GM21528 (cell line): ENCODE results near the gene SMCR8.
"Not testable (repeated sequence)": the region's sequence is repeated elsewhere in the genome, so short reads cannot be mapped to it uniquely, and the experiment has no call there.

ENCODE experiments used
- ATAC-seq: cut with Tn5 transposase; IDR thresholded peaks from one replicate; pipeline ENCODE4 v1.9.1; 2021; ENCODE audit warnings: mild to moderate bottlenecking, moderate library complexity; ENCODE audit not compliant: unreplicated experiment, low FRiP score

SMCR8 gene, protein sequence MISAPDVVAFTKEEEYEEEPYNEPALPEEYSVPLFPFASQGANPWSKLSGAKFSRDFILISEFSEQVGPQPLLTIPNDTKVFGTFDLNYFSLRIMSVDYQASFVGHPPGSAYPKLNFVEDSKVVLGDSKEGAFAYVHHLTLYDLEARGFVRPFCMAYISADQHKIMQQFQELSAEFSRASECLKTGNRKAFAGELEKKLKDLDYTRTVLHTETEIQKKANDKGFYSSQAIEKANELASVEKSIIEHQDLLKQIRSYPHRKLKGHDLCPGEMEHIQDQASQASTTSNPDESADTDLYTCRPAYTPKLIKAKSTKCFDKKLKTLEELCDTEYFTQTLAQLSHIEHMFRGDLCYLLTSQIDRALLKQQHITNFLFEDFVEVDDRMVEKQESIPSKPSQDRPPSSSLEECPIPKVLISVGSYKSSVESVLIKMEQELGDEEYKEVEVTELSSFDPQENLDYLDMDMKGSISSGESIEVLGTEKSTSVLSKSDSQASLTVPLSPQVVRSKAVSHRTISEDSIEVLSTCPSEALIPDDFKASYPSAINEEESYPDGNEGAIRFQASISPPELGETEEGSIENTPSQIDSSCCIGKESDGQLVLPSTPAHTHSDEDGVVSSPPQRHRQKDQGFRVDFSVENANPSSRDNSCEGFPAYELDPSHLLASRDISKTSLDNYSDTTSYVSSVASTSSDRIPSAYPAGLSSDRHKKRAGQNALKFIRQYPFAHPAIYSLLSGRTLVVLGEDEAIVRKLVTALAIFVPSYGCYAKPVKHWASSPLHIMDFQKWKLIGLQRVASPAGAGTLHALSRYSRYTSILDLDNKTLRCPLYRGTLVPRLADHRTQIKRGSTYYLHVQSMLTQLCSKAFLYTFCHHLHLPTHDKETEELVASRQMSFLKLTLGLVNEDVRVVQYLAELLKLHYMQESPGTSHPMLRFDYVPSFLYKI

DNA sequence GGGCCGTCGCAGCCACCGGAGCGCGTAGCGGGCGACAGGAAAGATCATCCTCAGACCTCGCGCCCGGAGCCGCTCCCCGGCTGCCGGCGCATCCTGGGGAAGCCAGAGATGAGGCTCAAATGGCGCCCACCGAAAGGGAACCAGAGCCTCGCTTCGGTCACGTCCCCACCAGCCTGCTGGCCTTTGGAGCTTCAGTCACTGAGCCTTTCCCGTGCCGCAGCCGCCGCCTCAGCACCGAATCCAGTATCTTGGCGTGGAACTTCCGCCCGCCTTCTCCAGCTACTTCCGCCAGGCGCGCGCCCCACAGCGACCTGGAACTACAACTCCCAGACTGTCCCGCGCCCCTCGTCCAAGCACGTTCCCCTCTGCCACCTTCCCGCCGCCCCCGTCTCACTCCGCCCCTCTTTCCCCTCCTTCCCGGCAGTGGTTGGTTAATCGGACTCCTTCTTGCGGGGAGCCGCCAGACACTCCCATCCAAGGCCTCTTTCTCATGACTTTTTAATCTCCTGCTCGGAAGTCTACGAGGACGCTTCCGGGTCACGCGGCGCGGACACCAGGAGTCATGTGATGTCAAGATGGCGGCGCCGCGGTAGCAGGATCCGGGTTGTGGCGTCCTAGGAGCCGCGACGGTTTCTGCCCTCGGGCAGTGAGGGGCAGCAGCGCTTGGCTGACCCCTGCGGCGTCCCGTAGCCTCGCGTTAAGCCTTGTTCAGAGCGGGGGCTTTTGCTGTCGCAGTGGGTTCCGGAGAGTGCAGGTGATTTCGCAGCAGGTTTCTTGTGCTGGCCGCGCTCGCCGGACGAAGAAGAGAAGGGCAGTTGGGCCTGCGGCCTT is at the start of gene SMCR8, which contains the start of gene TOP3A:
TSS of gene SMCR8 (plus strand) at position 563 of the 831 bp plus-strand sequence. CDS start 497 bp downstream, outside the sequence.
TSS of gene TOP3A (minus strand) at position 264 of the 831 bp plus-strand sequence. CDS start at position 48, 216 bp downstream.
- peak; percentile 79 for ATAC-seq

DNA sequence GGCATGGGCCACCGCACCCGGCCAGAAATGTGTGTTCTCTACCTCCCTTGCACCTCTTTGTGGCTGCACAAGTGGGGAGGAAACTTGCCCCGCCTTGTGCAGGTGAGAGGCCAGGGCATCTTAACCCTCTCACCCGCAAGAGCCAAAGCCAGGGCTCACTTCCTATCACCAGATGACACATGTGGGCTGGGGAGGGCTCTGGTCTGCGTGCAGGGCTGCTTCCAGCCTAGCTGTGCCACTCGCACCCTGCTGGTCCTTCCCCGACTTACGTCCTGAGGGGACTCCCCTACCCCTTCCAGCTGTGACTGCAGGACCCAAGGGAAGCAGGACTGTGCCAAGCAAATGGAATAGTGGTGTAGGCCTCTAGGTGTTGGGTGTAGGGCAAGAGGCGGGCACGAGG is 47.7 kb upstream of the SMCR8 start:
- ATAC-seq = no peak

DNA sequence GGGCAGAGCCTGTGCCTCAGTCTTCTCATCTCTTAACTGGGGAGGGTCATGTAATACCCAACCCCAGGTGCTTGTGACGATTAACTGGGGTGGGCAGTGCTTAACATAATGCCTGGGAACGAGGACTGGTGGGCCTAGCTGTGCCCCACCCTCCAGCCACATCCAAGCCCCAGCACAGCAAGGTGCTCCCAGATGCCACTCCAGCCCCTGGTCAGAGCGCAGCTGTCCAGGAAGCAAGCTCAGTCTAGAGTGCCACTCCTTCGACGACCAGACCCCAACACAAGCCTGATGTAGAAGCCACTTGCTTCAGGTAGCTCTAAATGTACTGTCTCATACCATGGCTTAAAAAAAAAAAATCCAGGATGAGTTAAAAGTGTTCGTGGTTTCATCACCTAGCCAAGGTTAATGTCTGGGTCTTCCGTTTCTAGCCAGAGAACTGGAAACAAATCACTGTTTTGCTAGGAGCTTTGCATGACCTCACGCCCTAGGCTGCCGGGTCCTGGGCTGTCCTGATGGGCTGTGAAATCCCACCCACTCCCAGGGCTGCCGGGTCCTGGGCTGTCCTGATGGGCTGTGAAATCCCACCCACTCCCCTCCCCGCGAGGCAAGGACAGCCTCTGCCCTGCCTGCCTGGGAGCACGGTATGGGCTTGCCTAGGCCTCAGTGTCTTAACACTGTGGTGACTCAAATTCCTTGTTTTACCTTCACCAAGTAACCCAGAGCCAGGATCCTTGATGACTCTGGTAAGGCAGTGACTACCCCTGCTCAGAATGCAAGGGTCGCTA is 47.0 kb upstream of the SMCR8 start:
- no peak for ATAC-seq

DNA sequence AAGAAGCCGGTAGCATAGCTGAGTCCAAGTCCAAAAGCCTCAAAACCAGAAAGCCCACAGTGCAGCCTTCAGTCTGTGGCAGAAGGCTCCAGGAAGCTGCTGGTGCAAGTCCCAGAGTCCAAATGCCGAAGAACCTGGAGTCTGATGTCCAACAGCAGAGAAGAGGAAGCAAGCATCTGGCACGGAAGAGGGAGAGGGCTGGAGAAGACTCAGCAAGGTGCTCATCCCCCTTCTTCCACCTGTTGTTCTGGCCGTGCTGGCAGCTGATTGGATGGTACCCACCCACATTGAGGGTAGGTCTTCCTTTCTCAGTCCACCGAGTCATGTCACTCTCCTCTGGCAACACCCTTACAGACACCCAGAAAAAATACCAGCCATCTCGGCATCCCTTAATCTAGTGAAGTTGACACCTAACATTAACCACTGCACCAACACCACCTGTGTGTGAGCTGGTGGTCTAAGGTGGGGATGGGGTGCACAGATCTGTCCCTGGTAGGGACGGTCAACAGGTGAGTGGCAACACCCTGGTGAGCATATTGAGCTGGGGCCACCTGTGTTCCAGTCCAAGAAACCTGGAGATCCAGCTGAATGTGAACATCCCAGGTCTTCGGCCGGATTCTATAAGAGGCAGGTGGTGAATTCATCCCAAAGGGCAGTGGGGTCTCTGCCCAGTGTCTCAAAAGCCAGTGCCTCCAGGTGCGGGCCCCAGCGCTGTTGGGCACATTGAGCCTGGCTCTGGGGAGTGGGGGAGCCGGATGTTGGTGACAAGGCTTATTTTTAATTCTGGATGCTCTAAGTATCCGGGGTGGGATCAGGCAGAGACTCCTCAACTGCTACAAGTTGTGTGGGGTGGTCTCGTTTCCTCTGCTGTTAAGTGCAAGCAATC is 44.8 kb upstream of the SMCR8 start:
- ATAC-seq = no peak

DNA sequence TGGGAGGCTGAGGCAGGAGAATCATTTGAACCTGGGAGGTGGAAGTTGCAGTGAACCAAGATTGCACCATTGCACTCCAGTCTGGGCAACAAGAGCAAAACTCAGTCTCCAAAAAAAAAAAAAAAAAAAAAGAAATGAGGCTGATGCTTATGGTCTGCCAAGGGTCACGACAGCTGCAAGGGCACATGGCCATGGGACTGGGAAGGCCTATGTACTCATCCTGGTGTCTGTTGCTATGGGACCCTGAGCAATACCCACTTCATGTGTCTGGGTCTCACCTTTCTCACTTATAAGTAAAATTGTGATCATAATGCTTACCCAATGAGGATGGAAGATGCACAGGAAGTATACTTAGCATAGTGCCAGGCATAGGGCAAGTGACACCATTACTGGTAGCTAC is 38.0 kb upstream of the SMCR8 start:
- no peak for ATAC-seq

DNA sequence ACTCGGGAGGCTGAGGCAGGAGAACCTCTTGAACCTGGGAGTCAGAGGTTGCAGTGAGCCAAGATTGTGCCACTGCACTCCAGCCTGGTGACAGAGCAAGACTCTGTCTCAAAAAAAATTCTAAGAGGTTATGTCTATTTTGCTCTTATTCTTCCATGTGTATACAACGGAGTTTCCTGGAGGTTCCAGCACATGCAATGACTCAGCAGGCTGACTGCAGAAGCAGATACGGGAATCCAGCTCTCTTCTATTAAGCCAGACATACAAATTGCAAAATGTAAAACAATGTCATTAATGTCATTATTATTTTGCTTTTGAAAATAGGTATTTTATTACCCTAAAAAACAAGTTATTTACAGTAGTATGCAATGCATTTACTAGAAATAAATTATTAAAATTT is 36.2 kb upstream of the SMCR8 start:
- ATAC-seq = no peak

DNA sequence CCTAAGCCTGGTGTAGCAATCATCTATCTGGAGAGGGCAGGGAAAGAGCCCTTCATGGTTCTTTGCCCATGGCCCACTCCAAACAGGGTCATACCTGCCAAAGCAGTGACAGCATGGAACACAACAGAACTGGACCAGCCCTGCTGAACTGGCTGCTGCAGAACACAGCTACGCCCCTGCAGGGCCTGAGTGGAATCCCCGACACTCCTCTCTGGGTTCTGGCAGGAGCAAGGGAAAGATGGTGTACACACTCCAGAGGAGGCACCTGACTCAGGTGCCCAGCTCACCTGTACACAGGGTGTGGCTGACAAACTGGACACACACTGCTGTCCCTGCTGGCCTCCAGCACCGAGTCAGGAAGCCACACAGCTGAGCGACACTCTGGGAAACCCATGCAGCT is 34.8 kb upstream of the SMCR8 start:
- no peak for ATAC-seq

DNA sequence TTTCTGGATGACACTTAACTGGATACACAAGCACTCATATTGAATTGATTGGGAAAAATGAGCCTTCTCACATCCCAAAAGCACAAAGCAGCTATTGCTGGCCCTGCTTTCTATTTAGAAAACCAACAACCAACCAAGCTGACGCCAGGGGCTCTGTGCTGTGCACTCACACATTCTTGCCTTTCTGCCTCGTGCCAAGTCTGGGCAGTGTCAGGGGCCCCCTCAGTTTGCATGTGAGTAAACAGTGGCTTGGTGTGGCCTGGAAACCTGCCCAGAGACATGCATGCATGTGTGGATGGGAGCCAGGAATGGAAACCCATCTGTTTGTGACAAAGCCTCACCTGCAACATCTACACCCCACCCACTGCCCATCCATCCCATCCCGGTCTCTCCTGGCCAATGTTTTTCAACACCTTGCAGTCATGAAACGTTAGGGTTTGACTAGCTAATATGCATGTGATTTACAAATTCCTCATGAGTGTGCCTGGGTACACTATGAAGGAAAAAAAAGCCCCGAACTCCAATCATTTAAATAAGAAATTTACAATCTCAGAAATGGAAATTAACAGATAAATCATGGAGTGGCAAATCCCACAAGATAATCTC is 34.2 kb upstream of the SMCR8 start:
- ATAC-seq = no peak

DNA sequence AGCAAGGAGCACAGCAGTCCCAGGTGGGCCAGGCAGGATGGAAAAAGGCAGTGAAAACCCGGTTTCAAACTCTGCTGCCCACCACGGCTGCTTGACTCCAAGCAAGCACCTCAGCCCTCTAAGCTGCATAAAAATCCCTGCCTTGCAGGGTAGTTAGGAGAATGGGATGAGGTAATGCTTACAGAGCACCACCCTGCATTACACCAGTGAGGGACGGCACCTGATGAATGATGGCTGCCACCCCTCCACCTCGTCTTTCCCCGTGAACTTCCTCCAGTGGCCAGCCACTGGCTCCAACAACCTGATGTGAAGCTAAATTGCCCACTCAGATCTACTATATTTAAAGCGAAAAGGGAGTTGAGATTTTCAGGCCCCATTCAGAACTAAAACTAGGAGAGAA is 33.3 kb upstream of the SMCR8 start:
- ATAC-seq = no peak

DNA sequence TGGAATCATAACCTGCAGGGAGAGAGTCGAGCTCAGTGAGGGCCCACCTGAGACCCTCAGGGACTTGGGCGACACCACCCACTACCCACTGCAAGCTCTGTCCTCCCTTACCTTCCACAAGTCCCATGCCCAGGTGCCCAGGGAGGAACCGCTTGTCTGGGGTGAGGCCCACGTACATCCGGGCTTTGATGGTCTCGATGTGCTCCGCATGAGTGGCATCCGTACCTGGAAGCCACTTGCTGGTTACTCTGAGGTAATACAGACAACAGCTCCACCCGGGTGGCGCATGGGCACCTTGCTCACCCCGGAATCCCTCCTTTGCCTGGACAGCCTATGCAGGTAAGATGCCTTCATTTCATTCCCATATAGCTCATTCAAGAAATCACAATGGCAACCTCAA is 29.8 kb upstream of the SMCR8 start:
- ATAC-seq = no peak

DNA sequence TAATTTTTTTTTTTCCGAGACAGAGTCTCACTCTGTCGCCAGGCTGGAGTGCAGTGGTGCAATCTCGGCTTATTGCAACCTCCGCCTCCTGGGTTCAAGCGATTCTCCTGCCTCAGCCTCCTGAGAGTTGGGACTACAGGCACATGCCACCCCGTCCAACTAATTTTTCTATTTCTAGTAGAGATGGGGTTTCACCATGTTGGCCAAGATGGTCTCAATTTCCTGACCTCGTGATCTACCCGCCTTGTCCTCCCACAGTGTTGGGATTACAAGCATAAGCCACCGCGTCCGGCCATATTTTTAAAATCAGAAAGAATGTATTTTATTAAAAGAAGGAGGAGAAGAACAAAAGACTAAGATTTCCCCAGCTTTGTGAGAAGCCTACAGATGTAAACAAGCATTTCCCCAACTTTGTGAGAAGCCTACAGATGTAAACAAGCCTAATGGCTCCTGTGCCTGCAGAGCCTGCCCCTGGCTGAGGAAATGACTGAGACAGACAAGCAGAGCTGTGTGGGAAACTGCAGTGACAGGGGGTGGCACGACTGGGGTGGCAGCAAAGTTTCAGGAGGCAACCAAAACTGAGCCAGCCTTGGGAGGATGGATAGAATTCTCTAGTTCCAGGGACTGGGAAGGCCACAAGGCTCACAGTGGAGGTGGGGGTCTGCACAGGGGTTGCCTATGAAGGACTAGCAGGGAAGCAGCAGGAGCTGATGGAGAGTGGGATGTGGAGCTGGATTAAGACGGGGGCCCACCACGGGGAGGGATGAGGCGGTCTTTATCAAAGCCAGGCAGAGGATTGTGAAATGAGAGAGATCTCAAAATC is 23.2 kb upstream of the SMCR8 start:
- no peak for ATAC-seq

DNA sequence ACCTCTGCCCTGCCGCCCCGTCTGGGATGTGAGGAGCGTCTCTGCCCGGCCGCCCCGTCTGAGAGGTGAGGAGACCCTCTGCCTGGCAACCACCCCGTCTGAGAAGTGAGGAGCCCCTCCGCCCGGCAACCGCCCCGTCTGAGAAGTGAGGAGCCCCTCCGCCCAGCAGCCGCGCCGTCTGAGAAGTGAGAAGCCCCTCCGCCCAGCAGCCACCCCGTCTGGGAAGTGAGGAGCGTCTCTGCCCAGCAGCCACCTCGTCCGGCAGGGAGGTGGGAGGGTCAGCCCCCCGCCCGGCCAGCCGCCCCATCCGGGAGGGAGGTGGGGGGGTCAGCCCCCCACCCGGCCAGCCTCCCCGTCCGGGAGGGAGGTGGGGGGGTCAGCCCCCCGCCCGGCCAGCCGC is 17.0 kb upstream of the SMCR8 start:
- ATAC-seq = not testable (repeated sequence)

DNA sequence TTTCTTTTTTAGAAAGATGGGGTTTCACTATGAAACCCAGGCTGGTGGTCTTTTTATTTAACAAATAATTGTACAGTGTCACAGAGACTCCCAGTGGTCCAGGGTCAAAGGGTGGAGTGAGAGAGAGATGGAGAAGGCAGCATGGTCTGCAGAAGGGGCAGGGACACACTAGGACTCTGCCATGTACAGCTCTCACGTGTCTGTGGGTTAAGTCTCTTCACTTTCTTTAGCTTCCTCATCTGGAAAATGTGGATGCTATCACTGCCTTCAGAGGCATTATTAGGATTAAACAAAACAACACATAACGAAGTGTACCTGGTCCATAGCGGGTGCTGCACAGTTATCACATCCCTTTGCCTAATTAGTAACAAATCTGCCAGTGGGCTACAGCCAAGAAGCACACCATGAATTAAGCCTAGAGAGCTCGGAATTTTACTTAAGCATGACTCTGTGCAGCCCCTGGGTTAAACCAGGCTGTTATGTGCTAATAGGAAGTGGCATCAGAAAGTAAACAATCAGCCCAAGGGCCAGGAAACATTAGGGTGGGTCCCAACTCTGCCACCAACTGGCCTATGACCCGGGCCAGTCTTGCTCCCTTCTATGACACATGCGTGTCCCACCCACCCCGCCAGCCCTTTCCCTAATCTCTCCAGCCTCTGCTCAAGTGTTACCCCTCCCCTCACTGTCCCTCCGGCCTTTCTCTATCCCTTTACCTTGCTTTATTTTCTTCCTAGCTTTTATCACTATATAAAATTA is 14.2 kb upstream of the SMCR8 start:
- ATAC-seq = no peak

DNA sequence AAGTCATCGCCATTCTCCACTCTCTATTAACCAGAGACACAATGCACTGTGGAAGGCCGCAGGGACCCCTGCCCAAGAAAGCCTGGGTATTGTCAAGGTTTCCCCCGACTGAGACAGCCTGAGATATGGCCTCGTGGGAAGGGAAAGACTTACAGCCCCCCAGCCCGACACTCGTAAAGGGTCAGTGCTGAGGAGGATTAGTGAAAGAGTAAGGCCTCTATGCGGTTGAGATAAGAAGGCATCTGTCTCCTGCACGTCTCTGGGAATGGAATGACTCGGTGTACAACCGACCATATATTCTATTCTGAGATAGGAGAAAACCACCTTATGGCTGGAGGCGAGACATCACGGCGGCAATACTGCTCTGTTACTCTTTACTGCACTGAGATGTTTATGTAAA is 11.9 kb upstream of the SMCR8 start:
- not testable (repeated sequence) for ATAC-seq

DNA sequence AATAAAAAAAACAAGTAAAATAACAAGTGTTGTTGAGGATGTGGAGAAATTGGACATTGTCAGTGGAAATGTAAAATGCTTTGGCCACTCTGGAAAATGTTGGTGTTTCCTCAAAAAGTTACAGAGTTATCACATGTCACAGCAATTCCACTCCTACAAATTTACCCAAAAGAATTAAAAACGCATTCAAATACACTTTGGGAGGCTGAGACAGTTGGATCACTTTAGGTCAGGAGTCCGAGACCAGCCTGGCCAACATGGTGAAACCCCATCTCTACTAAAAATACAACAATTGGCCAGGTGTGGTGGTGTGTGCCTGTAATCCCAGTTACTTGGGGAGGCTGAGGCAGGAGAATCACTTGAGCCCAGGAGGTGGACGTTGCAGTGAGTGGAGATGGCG is 5.9 kb upstream of the SMCR8 start:
- ATAC-seq = no peak

DNA sequence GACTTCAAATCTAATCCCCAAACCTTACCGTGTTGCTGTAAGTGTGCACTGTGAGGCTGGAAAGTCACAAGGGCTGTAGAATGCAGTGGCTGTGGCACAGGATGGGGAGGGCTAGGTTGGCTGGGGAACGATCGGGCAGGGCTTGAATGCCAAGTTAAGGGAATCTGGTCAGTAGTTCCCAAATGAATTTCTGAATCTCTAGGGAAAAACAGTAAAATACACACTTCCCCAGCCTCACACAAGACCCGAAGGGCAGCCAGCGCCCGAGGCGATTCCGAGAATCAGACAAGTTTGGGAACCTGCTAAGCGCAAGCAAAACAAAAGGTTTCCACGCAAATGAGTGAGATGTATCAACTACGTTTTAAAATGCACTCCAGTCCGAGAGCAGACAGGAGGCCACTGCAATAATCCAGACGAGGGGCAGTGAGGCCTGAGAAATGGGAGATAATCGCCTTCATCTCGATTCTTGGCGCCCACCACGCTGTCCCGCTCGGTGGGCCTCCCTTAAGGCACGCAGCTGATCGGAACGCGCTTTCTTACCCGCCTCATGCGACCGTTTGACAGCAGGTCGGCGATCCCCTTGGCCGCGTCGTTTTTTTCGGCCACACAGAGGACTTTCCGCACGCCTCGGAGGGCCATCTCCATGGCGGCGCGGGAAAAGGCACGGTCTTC is 898 bp upstream of the SMCR8 start:
- ATAC-seq = peak; percentile 19
